NCI-H1092 (cell line): Measurements from ENCODE around the gene C4orf54.

Experiments used
- DNase-seq: peaks from one replicate; lab custom pipeline; 2025; lab: John Stamatoyannopoulos, UW

Gene C4orf54

GRCh38 chr4:99657798-99658197, at the start of gene C4orf54:
TSS of gene C4orf54 (minus strand) at chr4:99657828. CDS start at chr4:99654648, 3,180 bp downstream.
- no peak for DNase-seq

- DNase-seq, result no peak
These were observed 48.3 kb upstream of the C4orf54 start for GRCh38 chr4:99705891-99706290.

DNA sequence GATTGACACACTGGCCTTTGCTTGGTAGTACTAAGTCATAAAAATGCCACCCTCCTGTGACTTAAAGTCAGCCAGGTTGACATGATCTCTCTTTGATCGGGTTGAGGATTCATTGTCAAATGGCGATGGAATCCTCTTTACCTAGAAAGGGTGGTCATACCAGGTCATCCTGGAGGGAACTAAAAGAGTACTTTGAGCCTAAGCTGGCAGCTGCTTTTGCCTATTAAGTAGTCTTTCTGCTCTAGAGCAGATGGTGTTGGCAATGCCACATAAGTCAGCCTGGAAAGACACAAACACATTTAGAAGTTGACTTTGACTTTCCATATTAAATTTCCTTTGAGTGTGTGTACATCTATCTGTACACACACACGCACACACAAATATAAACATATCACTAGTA, 39.2 kb upstream of the C4orf54 start:
- no peak for DNase-seq

DNA sequence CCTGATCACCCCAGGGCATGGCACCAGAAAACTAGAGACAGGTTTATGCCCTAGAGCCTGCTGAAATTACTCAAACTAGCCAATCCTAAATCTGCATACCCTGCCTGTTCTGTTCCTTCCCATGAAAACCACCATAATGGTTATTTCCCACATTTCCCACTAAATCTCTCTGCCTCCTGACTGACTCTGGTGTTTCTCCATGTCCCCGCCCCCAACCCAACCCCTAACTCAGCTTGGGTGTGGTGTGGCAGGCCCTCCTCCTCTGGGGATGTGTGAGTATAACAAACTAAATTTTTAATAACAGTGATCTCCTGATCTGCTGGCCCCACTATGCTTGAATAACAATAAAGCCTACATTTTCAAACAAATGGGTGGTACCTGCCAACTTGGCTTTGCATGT, 35.5 kb upstream of the C4orf54 start:
- DNase-seq, result no peak

- DNase-seq, result no peak
These were observed 33.4 kb upstream of the C4orf54 start for GRCh38 chr4:99690990-99691389.

DNA sequence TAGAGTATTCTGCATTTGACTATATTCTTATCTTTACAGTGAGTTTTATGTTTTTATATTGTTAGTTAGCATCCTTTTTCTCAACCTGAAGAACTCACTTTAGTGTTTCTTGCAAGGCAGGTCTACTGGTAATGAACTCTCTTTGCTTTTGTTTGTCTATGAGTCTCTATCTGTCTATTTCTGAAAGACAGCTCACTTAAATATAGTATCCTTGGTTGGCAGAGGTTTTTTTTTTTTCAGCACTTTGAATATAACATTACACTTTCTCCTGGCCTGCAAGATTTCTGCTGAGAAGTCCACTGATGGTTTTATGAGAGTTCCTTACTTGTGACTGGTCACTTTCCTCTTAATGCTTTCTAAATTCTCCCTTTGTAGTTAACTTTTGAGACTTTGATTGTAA, 32.8 kb upstream of the C4orf54 start:
- DNase-seq, result no peak

- no peak for DNase-seq
These were observed 29.5 kb upstream of the C4orf54 start for GRCh38 chr4:99687120-99687519.

DNA sequence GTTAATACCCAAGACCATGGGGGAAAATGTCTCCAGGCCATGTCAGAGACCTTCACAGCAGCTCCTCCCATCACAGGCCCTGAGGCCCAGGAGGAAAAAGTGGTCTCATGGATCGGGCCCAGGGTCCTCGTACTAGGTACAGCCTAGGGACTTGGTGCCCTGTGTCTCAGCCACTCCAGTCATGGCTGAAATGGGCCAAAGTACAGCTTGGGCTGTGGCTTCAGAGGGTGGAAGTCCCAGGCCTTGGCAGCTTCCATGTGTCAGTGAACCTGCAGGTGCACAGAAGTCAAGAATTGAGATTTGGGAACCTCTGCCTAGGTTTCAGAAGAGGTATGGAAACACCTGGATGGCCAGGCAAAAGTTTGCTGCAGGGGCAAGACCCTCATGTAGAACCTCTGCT, 27.6 kb upstream of the C4orf54 start:
- no peak for DNase-seq

DNA sequence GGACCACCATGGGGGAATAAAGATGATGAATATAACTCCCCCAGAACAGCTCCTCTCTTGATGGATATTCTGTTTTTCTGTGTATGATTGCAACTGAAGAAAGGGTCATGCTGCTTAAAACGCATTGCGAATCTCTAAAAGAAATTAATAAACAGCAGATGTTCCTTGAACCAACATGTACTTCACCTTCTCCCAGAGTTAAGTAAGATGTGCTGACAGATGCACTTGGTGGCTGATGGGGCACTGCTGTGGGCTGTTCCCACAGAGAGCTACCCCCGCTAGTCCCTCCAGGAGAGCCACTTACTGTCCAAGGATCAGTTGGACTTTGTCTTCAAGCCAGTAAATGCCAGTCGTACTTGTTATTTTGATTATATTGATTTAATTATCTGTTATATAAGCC, 26.3 kb upstream of the C4orf54 start:
- DNase-seq, result no peak

DNA sequence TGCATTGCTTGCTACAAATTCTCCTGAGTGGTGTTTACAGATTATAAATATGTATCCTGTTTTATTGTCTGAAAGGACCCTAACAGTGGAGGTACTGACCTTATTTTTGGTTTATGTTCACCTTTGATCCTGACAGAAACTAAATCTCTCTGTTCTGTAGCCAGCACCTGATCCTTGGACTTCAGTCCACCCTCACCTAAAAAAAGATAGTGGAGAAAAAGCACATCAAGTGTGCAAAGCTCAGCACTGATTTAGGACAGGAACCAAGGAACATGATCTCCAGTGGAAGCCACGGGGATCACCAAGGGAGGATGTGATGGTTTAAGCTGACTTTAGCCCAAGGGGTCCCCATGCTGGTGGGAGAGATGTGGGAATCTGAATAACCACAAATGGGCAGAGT, 22.3 kb upstream of the C4orf54 start:
- DNase-seq, result no peak

GRCh38 chr4:99679204-99679603, 21.6 kb upstream of the C4orf54 start:
- no peak for DNase-seq

GRCh38 chr4:99677161-99677560, 19.5 kb upstream of the C4orf54 start:
- no peak for DNase-seq

DNA sequence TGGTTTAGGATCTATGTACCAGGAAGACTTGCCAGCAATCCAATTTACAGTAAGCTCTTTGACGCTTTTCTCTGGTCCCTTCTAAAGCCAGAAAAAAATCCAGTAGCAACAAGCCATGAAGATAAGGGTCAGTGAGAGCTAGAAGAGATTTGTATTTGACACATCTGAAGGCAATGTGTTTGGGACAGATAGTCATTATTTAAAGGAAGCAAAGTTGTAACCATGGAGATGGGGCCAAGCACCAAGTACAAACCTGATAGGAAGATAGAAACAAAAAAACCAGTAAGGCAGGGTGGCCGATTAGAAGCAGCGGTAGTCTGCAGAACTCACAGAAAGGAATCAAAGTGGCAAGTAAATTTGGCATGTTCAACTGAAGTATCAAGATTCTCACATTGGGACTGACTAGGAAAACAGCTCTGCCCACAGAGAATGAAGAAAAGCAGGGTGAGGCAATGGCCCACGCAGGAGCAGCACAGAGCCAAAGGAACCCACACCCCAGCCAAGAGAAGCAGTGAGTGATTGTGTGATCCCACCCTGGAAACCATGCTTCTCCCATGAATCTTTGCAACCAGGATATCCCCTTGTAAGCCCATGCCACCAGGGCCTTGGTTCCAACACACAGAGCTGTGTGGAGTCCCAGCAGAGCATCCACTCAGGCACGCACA, 12.9 kb upstream of the C4orf54 start:
- no peak for DNase-seq

- DNase-seq, result no peak
These were observed 11.5 kb upstream of the C4orf54 start for GRCh38 chr4:99669084-99669483.

- DNase-seq, result no peak
These were observed 10.8 kb upstream of the C4orf54 start for GRCh38 chr4:99668472-99668871.

DNA sequence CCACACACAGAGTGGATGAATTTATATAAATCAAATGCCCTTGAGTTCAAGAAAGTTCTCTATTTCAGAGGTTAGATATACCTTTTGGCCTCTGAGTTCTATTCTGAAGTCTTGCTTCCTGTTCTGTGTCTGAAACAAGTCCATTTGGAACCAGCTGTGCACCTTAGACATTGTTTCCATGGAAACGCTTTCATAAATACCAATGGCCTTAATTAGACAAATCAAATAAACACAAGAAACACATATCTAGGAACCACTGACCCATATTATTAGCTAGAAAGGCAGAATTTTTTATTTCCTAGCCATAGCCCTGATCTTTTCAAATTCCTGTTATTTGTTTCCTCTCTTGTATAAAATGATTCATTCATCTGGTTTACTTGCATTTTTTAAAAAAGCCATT, 8.4 kb upstream of the C4orf54 start:
- no peak for DNase-seq

DNA sequence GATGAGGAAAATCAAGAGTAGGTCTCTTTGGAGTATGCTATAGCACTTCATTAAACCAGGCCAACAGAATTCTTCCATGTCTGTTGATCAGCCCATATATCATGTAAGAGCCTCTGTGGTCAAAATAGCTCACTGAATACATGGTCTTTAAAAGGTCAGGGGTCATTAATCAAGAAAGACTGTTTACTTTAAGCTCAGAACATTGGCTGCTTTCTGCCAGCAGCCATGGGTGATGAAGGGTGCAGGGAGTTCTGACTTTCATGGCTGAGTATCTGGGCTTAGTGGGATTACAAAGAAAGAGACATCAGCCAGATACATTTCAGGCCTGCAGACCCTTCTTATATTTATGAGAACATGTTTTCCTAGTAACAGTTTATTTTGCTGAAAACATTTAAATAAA, 7.1 kb upstream of the C4orf54 start:
- no peak for DNase-seq

DNA sequence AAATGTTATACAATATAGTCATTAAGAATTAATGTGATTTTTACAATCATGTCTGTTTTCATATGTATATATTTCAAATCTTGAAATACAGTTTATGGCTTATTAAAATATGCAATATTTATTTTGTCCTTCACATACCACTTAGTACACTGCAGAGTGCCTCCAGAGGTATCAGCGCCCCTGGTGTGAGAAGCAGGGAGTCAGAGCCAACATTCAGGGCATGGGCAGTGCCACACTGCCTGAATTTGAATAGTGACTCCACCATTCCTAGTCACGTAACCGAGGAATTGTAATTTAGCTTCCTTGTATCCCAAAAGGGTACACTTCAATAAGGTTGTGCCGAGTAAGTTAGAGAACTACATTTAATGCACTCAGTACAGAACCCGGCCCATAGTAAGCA, 4.3 kb upstream of the C4orf54 start:
- DNase-seq, result no peak

DNA sequence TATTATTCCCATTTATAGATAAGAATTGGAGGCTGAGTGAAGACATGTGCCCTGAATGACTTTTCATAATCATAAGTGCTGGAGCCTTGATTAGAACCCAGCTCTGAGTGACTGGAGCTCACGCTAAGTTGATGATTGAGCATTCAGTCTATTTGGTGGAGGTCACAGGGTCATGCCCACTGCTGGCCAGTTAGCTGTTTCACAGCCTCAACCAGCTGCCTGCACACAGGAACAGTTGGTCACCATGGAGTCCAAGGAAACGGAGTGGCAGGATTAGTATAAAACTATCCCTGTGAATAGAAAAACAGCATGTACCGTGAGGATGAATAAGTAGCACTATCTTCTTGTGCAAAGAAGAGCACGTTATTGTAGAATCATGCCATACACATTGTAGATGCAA, 1.0 kb upstream of the C4orf54 start:
- no peak for DNase-seq

DNA sequence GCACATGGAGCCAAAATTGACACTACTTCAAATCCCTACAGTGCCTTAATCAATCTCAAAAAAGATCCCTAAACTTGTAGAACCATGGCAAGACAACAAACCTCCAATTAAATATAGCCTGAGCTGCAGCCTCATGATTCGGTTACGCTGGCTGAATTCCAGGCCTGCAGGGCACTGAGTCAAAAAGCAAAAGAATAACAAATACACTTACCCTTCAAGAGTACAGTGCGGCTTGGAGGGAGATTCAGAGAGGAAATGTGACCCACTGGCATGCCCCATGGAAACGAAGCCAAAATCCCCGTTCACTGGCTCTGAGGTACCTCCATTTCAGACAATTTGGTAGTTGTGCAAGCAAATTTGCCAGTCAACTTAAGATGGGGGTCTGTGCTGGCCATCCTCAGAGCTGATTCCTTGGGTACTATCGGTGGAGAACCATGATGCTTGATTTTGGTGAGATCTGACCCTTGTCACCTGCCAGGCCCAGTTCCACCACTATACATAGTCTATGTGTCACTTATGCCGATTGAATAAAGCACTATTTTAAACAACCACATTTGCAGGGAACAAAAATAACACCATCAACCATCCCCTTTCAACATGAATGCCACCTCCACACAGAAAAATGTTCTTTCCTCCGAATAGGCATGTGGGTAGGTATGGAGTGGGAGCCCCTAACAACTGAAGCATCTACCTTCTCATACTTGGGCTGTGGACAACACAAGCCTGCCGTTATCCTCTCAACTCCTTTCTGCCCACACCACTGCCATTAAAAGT, 2.1 kb downstream of the C4orf54 start:
- DNase-seq, result peak; percentile 61

DNA sequence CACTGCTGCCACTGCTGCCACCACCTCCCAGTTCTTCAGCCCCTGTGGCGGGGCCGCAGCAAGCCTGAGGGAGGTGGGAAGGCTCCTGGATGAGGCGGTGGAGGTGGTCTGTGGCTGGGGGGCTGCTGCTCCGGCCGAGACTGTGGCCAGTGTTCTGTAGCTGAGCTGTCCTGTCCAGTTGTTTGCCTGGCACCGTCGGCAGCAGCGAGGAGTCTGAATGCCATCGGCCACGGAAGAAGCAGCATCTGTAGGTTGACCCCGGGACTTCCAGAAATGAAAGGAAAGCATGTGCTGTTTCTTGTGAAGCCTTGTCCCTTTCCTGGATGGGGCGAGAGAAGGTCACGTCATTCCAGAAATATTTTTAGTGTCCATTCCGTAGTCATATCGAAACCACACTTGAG, 3.3 kb downstream of the C4orf54 start:
- DNase-seq, result no peak

- DNase-seq, result no peak
These were observed 3.7 kb downstream of the C4orf54 start for GRCh38 chr4:99653916-99654315.

GRCh38 chr4:99652596-99653436, 4.8 kb downstream of the C4orf54 start:
- peak; percentile 40 for DNase-seq
